H54 (cell line): ENCODE results near the gene CBR1.

Experiments
- DNase-seq: peaks from one replicate; pipeline ENCODE4 v3.0.0; 2011; ENCODE audit warnings: low spot score, mixed read lengths; ENCODE audit not compliant: insufficient read length
- FAIRE-seq: peaks from 3 replicates; lab custom pipeline; 2011; peaks lifted over from hg19 to GRCh38; lab: Jason Lieb, UNC
- POLR2A ChIP-seq: IDR thresholded peaks from 2 replicates; pipeline ENCODE4 v1.6.1; 2011; ENCODE audit warnings: low read depth, mild to moderate bottlenecking, low read length

CBR1 gene

GRCh38 chr21:36103434-36103833, 33.6 kb downstream of the CBR1 start:
- no peak for TF ChIP-seq POLR2A
- FAIRE-seq (no peak), DNase-seq (no peak)

GRCh38 chr21:36104317-36105300, 34.8 kb downstream of the CBR1 start:
- TF ChIP-seq POLR2A: no peak
- DNase-seq: no peak
- no peak for FAIRE-seq

GRCh38 chr21:36105327-36105842, 35.6 kb downstream of the CBR1 start:
- no peak for FAIRE-seq
- no peak for DNase-seq
- no peak for TF ChIP-seq POLR2A

GRCh38 chr21:36109868-36110267, 40.0 kb downstream of the CBR1 start:
- no peak for TF ChIP-seq POLR2A
- FAIRE-seq (no peak), DNase-seq (no peak)

- FAIRE-seq: no peak
- TF ChIP-seq POLR2A: no peak
- no peak for DNase-seq
Observed at GRCh38 chr21:36111238-36111637, 41.4 kb downstream of the CBR1 start.

GRCh38 chr21:36113647-36114428, 44.0 kb downstream of the CBR1 start:
- no peak for TF ChIP-seq POLR2A
- DNase-seq (no peak), FAIRE-seq (no peak)

GRCh38 chr21:36115138-36115730, 45.4 kb downstream of the CBR1 start:
- TF ChIP-seq POLR2A: no peak
- DNase-seq: no peak
- no peak for FAIRE-seq

GRCh38 chr21:36117286-36117741, 47.5 kb downstream of the CBR1 start:
- FAIRE-seq (no peak), DNase-seq (no peak)
- TF ChIP-seq POLR2A: no peak

GRCh38 chr21:36120304-36120888, 50.6 kb downstream of the CBR1 start:
- FAIRE-seq: no peak
- no peak for DNase-seq
- TF ChIP-seq POLR2A: no peak
